SK-N-MC (cell line): ENCODE data around the gene C2CD3.

Source experiments
- EZH2 ChIP-seq: fragments of 200-600 bp; sonication (generic); IDR thresholded peaks from one replicate; pipeline ENCODE4 v1.6.1; 2017; ENCODE audit warnings: antibody characterized with exemption
- POLR2AphosphoS5 ChIP-seq: IDR thresholded peaks from 2 replicates; pipeline ENCODE4 v1.6.1; 2012; ENCODE audit warnings: mild to moderate bottlenecking, low read depth, low read length, borderline replicate concordance

- TF ChIP-seq POLR2AphosphoS5 = no peak
- no peak for TF ChIP-seq EZH2
Observed at GRCh38 chr11:74043450-74043849, 127.4 kb downstream of the C2CD3 start.
